Measurements from ENCODE around the gene TRAF3. TPM values are rescaled to one million over a fixed set of nuclear protein-coding genes. Genes with fewer than 3 reads are reported as not detected.

The TRAF3 gene
- total RNA-seq, 2 donors from 2014 or later = 20.8 to 26.0 TPM

GRCh38 chr14:102939329-102939728 lies 162.1 kb downstream of the TRAF3 start:
- intact Hi-C loops (cut with DNase I) = no loop called here
- no peak overlapping the region for H3K4me3 ChIP-seq
- TF ChIP-seq CTCF (IDR thresholded peaks at IDR 0.05) = no peak
- no peak overlapping the region for H3K9ac ChIP-seq (ENCODE audit: low read depth in 2 of 2, low read length in 2 of 2)
- H3K4me1 ChIP-seq = no peaks in the 10 kb centered on the region
- H3K27ac ChIP-seq = no peak overlapping the region
- no peaks in the 10 kb centered on the region for H3K27me3 ChIP-seq
- peaks cover 6% of the 10 kb centered on the region for H3K36me3 ChIP-seq
- H3K9me3 ChIP-seq = no peaks in the 10 kb centered on the region
- DNase-seq = no peak

DNA sequence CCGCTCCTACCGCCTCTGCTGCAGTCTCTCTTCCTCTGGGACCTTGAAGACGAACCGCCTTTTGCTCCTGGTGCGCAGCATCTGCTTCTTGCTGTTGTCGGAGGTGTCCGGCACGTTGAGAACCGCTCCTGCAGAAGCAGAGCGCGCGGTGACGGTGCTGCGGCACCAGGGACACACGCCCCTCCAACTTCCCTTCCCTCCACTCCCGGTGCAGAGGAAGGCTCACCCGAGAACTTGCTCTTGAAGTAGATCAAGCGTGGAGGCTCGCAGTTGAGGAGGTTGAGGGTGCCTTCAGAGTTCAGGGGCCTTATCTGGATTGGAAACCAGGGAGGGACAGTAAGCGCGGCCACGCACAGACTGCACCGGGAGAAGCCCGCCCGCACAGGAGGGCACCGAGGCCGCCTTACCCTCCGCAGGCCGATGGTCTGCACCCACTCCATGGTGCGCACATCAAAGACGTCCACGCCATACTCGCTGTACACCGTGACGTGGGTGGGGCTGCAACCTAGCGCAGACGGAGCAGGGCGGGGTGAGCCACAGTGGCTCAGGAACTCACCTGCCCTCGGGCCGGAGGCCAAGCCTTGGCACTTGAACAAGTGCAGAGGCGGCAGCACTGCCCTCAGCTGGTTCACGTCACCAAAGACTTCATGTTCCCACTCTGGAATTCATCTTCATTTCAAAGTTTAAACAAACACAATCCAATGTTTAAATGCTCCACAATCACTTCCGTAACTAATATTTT lies 162.7 kb downstream of the TRAF3 start:
- intact Hi-C loops (cut with DNase I) = no loop called here

DNA sequence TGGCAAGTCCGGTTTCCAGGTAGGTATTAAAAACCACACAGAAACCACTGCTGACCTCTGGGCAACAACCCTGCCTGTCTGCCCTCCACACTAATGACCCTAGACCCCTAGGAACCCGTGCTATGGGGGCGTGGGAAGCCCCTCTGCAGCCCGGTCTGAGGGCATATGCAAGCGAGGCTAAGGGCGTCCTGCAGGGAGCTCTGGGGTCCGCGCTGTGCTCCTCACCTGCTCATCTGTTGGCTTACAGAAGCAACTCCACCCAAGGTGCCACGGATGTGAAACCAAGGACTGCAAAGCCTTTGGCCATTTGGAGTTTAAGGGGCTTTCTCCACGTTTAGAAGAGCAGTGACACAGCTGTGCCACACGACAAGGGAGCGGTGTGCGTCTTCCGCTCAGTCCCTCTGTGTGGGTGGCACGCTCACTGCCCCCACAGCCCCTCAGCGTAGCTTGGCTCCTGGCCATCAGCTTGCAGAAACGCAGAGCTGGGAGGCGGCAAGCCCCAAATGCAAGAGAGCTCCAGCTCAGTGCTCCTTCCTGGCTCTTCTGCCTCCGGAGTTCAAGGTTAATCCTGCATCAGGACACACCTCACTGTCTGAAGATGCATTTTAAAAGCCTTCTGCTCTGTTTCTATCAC lies 163.6 kb downstream of the TRAF3 start:
- H3K27ac ChIP-seq = no peak overlapping the region
- H3K27me3 ChIP-seq = no peaks in the 10 kb centered on the region
- H3K9ac ChIP-seq (ENCODE audit: low read depth in 2 of 2, low read length in 2 of 2) = no peak overlapping the region
- H3K9me3 ChIP-seq = no peaks in the 10 kb centered on the region
- H3K4me1 ChIP-seq = no peaks in the 10 kb centered on the region
- peaks cover 11% of the 10 kb centered on the region for H3K36me3 ChIP-seq
- intact Hi-C loops (cut with DNase I) = no loop called here
- H3K4me3 ChIP-seq = no peak overlapping the region
- no peak for DNase-seq
- TF ChIP-seq CTCF (IDR thresholded peaks at IDR 0.05) = no peak

More for the DNA sequence above, 162.7 kb downstream of the TRAF3 start:
- no peaks in the 10 kb centered on the region for H3K9me3 ChIP-seq
- DNase-seq = peak; percentile 69
- H3K27ac ChIP-seq = no peak overlapping the region
- H3K4me1 ChIP-seq = no peaks in the 10 kb centered on the region
- TF ChIP-seq CTCF (IDR thresholded peaks at IDR 0.05) = no peak
- no peaks in the 10 kb centered on the region for H3K27me3 ChIP-seq
- no peak overlapping the region for H3K4me3 ChIP-seq
- no peak overlapping the region for H3K9ac ChIP-seq (ENCODE audit: low read depth in 2 of 2, low read length in 2 of 2)
- H3K36me3 ChIP-seq = peaks cover 11% of the 10 kb centered on the region

GRCh38 chr14:102941419-102942011 lies 164.3 kb downstream of the TRAF3 start:
- no peak overlapping the region for H3K4me3 ChIP-seq
- no peak overlapping the region for H3K9ac ChIP-seq (ENCODE audit: low read depth in 2 of 2, low read length in 2 of 2)
- no peaks in the 10 kb centered on the region for H3K27me3 ChIP-seq
- peaks cover 11% of the 10 kb centered on the region for H3K36me3 ChIP-seq
- no peaks in the 10 kb centered on the region for H3K4me1 ChIP-seq
- no peak for DNase-seq
- H3K9me3 ChIP-seq = no peaks in the 10 kb centered on the region
- H3K27ac ChIP-seq = no peak overlapping the region
- intact Hi-C loops (cut with DNase I) = no loop called here
- no peak for TF ChIP-seq CTCF (IDR thresholded peaks at IDR 0.05)

- peaks cover 11% of the 10 kb centered on the region for H3K36me3 ChIP-seq
Observed at GRCh38 chr14:102942069-102942468, 164.8 kb downstream of the TRAF3 start.

More at GRCh38 chr14:102942069-102942468, 164.8 kb downstream of the TRAF3 start:
- intact Hi-C loops (cut with DNase I) = no loop called here
- Histone ChIP-seq H3K27me3 (no peaks in the 10 kb centered on the region), H3K27ac (no peak overlapping the region), H3K4me3 (no peak overlapping the region), H3K4me1 (no peaks in the 10 kb centered on the region), H3K9ac (ENCODE audit: low read depth in 2 of 2, low read length in 2 of 2) (no peak overlapping the region), H3K9me3 (no peaks in the 10 kb centered on the region)
- no peak for DNase-seq
- TF ChIP-seq CTCF (IDR thresholded peaks at IDR 0.05) = no peak
